GM18517 (cell line): ENCODE results near the gene LIN37.
"Not testable (repeated sequence)": the region's sequence is repeated elsewhere in the genome, so short reads cannot be mapped to it uniquely, and the experiment has no call there.

Experiments used
- ATAC-seq: cut with Tn5 transposase; IDR thresholded peaks from one replicate; pipeline ENCODE4 v1.9.1; 2021; ENCODE audit warnings: mild to moderate bottlenecking, moderate library complexity; ENCODE audit not compliant: unreplicated experiment

The LIN37 gene

DNA sequence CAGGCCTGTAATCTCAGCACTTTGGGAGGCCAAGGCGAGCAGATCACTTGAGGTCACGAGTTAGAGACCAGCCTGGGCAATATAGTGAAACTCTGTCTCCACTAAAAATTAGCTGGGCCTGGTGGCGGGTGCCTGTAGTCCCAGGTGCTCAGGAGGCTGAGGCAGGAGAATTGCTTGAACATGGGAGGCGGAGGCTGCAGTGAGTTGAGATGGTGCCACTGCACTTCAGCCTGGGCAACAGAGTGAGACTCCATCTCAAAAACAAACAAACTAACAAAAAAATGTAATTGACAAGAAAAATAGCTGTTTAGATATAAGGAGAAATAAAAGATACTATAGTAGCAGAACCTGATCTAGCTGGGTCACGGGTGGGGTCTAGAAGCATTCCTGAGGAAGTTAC is 24.0 kb downstream of the LIN37 start:
- not testable (repeated sequence) for ATAC-seq

DNA sequence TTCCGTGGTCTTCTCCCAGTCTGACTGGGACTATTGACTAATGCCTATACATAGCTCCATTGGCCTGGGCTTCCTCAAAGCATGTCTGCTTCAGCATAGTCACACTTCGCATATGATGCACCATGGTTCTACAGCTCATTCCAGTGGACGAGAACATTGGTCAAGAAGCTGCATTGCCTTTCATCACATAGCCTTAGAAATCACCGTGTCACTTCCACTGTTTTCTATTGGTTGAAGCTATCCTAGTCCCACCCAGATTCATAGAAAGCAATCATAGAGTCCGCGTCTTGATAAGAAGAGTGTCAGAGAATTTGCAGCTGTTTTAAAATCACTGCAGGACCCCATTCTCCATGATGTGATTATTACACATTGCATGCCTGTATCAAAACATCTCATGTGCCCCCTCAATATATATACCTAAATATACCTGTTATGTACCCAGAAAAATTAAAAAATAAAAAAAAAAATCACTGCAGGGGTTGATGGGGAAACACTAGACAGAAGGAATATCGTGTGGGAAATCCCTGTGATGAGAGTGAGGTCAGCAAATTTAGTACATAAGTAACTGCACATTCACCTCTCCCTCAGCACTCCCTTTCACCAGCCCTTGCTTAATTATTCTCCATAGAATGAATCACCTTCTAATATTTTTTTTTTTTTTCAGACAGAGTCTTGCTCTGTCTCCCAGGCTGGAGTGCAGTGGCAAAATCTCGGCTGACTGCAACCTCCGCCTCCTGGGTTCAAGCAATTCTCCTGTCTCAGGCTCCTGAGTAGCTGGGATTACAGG is 24.8 kb downstream of the LIN37 start:
- no peak for ATAC-seq

DNA sequence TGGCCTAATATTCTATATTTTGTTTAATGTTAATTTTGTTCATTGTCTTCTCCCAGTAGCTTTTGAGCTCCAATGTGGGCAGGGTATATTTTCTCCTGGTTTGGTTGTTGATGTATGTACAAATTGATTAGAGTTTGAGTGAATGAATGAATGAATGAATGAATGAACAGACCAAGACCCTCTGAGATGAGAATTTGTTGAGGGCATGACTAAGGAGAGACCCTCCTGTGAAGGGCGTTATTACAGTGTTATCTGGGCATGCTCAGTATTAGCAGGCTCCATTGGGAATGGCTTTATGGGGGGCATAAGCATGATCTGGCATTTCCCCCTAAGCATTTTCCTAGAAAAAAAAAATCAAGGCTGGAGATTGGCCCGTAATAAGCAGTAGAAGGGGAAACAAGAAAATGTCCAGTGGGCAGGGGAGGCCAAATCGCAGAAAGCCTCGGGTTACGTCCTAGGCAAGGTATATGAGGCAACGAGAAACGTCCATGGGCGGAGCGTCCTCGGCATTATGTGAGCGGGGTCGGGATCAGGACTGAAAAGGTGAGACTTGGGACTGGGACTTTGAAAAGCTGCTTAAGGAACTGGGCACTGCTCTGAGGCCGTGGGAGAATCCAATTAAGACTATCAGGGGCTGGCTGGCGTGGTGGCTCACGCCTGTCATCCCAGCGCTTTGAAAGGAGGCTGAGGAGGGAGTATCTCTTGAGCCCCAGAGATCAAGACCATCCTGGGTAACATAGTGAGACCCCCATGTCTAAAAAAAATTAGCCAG is 26.1 kb downstream of the LIN37 start:
- no peak for ATAC-seq

DNA sequence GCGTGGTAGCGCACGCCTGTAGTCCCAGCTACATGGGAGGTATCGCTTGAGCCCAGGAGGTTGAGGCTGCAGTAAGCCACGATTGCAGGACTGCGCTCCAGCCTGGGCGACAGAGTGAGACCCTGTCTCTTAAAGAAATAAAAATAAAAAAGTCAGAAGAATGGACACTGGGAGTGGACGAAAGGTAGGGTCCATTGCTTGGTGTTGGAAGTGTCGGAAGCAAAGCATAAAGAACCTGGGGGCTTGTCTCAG is 26.6 kb downstream of the LIN37 start:
- ATAC-seq = peak; percentile 12

DNA sequence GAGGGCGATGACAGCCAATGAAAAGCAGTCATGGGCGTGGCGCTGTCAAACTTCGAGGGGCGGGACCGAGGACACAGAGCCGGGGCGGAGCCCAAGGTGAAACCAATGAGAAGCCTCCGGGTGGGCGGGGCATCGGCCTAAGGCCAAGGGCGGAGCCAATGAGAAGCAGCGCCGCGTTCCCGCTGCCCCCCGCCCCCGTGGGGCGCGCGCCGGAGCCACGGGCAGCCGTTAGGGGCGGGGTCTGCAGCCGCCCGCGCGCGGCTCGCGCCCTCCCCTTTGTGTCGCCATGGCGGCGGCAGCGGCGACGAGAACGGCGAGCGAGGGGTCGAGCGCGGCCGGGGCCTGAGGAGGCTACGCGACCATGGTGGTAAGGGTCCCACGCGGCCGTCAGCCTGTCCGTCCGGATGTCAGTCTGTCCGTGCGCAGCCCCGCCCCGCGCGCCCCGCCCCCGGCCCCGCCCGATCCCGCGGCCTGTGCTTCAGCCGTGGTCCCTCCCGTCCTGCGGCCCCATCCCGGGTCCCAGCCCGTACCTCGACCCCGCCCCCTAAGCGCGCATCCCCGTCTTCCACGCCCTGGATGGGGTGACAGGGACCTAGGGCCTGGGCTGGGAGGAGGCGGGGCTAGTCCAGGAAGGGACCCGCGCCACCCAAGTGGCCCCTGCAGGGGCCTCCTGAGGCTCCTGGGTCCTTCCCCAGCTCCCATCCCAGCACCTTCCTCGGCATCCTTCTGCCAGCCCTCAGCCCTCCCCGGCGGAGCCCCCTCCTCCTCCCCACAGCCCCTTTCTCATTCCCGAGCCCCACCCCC is 27.1 kb downstream of the LIN37 start, which contains the start of gene ARHGAP33:
TSS of gene ARHGAP33 (plus strand) at position 267 of the 804 bp plus-strand sequence. CDS start at position 362, 95 bp downstream.
- peak; percentile 86 for ATAC-seq

DNA sequence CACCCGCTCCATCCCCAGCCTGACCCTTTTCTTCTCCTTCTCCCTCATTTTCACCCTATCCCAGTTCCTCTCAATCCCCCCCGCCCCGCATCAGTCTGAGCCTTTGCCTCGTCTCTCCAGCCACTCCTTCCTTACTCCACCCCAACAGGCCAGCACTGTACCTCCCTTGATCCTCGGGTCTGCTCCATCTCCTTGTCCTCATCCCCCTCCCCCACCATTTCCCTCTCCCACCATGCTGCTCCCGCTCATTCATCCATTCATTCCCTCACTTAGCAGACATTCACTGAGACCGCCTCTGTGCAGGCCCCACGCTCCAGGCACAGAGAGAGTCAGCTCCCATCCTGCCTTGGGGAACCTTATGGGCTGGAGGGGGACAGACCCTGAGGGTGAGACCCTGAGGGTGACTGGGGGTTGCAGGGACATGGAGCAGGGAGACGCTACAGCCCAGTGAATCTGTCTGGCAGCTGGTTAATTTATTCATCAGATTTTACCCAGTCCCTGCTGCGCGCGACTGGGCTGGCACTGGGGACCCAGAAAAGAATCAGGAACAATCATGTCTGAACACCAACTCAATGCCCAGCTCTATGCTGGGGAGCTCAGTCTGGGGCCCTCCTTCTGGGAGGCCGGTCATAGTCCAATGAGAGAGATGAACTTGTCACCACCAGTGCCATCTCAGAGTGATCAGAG is 27.9 kb downstream of the LIN37 start:
- no peak for ATAC-seq

DNA sequence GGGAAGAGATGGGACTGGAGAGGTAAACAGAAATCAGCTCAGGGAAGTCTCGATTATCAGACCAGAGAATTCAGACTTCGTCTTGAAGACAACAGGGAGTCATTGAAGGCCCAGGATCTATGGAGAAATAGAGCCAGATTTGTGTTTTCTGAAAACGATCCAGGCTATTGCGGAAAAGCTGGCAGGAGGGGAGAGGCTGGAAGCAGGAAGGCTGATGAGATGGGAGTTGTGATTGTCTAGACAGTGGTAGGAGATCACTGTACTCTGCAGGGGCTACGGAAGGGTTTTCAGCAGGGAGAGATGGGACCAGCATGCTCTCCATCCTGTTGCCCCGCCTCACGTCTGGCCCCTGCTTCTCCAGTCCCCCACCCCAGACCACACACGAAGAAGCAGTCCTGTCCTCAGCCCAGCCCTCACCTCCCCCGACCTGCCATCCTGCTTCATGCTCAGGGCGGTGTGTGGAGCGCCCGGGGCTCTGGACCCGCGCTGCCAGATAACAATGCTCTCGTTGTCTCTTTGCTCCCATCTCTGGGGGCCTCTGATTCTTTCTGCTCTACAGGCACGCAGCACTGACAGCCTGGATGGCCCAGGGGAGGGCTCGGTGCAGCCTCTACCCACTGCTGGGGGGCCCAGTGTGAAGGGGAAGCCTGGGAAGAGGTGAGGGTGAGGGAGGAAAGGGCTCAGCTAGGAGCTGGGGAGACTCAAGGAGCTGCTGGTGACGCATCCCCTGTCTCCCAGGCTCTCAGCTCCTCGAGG is 28.9 kb downstream of the LIN37 start:
- no peak for ATAC-seq

DNA sequence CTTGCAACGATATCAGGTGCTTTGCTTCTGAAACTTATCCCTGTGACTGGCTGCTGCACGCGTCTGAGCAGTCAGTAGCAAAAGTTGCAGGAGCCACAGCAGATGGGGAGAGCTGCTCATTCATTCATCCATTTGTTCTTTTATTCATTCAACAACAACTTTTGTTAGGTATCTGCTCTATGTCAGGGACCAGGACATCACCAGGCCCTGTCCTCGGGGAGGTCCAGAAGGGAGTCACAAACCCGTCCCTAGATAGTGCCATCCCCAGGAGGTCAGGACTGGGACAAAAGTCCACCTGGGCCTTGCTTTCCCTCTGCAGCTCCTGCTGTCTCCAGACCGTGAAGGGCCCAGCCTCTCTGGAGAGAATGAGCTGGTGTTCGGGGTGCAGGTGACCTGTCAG is 29.6 kb downstream of the LIN37 start:
- no peak for ATAC-seq

DNA sequence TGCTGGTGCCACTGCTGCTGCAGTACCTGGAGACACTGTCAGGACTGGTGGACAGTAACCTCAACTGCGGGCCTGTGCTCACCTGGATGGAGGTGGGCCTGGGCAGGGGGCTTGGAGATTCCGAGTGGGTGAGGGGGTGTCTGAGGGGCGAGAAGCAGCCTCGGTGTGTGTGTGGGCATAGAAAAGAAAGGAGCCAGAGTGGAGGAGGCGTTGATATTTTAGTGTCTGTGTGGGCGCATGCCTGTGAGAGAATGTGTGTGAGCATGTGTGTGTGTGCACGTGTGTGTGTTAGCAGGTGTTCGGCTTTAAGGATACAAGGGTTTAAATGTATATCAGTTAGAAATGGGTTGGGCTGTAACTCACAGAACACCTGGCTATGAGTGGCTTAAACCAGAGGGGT is 30.7 kb downstream of the LIN37 start:
- no peak for ATAC-seq

DNA sequence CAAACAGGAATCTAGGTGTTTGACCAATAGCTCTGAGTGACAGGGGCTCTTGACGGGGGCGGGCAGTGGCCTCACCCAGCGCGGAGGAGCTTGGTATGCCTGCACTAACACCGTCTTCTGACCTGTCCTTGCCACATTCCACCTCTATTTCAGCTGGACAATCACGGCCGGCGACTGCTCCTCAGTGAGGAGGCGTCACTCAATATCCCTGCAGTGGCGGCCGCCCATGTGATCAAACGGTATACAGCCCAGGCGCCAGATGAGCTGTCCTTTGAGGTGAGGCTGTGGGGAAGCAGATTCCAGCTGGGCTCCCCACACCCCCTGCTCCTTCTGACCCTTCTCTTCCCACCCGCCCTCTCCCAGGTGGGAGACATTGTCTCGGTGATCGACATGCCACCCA is 31.7 kb downstream of the LIN37 start:
- no peak for ATAC-seq

DNA sequence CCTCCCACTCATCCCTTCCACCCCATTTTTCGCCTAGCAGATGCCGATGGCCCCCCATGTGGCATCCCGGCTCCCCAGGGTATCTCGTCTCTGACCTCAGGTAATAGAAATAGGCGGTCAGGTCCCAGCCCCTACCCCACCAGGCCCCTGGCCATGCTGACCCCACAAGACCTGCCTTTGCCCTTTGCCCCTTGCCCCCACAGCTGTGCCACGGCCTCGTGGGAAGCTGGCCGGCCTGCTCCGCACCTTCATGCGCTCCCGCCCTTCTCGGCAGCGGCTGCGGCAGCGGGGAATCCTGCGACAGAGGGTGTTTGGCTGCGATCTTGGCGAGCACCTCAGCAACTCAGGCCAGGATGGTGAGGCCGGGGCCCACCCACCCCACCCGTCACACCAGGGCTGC is 32.3 kb downstream of the LIN37 start:
- no peak for ATAC-seq

DNA sequence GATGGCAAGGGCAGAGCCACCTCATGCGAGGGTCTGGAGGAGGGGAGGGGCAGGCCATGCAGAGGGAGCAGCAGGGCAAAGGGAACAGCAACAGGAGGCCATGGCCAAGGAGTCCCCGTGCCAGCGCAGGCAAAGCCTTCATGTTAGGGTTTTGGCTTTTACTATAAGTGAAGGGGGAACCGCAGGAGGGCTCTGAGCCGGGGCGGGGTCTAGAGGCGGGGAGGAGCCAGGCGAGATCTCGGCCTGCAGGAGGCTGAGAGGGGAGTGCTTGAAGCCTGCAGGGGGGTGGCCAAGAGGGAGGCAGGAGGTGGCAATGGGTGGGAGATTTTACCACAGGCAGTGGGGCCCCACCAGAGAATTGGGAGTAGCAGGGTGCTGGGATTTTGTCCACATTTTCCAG is 33.3 kb downstream of the LIN37 start:
- no peak for ATAC-seq

DNA sequence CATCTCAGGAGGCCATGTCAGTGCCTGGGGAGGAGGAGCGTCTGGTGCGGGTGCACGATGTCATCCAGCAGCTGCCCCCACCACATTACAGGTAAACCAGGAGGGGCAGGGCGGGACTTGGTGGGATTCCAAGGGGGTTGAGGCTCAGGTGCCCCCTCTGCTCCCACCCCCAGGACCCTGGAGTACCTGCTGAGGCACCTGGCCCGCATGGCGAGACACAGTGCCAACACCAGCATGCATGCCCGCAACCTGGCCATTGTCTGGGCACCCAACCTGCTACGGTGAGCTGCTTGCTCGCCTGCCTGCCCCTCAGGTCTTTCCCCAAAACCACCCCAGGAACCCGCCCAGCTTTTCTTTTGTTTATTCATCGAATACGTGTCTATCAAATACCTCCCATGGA is 34.2 kb downstream of the LIN37 start:
- ATAC-seq = no peak

DNA sequence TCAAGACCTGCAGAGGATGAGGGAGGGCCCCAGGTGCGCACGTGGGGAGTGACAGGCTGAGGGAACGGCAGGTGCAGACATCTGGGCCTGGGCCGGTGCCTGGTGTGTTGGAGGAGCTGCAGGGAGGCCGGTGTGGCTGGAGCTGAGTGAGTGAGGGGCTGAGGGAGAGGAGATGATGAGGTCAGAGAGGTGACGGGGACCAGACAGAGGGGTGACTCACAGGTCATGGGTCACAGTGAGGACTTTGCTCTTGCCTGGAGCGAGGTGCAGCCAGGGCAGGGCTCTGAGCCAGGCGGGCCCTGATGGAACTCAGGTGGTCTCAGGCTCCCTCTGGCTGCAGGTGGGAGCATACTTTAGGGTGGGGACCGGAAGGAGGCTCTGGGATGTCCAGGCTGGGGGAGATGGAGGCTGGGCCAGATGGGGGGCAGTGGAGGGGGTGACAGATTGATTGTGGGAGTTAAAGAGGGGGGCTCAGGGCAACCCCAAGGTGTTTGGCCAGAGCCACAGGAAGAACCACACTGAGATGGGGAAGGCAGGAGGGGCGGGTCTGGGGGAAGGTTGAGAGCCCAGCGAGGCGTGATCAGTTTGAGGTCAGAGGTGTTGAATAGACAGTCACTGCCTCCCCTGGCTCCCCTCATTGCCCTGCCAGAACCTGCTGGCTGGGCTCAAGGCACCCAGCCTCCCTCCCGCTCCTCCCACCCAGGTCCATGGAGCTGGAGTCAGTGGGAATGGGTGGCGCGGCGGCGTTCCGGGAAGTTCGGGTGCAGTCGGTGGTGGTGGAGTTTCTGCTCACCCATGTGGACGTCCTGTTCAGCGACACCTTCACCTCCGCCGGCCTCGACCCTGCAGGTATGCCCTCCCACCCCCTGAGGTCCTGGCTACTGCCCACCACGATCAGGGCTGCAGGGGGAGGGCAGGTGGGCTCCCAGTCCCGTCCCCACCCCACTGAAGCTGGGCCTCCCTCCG is 35.4 kb downstream of the LIN37 start:
- no peak for ATAC-seq

DNA sequence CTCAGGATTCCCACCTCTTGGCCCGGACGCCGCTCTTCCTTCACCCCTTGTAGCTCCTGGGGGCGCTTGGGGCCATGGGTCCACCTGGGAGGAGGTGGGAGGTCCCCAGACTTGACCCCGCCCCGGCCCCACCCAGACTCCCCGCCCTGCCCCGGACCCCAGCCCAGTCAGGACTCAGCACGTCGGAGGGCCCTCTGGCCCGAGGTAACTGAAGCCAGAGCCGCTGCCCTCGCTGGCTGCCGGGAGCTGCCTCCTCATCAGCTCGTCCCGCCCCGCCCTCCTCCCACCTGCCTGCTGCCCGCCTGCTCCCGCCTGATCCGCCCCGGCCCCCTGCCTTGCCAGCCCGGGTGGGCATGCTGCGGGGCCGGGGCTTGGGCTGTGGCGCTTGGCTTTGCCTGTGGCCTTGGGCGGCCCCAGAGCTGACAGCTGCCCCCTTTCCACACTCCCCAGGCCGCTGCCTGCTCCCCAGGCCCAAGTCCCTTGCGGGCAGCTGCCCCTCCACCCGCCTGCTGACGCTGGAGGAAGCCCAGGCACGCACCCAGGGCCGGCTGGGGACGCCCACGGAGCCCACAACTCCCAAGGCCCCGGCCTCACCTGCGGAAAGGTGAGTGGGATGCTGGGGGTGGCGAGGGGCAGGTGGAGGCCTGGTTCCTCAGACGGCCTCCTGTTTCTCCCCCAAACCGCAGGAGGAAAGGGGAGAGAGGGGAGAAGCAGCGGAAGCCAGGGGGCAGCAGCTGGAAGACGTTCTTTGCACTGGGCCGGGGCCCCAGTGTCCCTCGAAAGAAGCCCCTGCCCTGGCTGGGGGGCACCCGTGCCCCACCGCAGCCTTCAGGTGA is 36.3 kb downstream of the LIN37 start:
- ATAC-seq = no peak

DNA sequence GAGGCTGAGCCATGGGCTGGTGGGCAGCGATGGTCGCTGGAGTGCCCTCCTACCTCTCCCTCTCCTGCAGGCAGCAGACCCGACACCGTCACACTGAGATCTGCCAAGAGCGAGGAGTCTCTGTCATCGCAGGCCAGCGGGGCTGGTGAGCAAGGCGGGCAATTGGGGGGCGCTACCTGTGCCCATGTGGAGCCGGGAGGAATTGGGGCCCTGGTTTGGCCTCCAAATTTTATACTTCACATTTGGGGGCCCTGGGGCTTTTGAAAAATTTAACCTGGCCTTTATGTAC is 36.9 kb downstream of the LIN37 start:
- no peak for ATAC-seq

DNA sequence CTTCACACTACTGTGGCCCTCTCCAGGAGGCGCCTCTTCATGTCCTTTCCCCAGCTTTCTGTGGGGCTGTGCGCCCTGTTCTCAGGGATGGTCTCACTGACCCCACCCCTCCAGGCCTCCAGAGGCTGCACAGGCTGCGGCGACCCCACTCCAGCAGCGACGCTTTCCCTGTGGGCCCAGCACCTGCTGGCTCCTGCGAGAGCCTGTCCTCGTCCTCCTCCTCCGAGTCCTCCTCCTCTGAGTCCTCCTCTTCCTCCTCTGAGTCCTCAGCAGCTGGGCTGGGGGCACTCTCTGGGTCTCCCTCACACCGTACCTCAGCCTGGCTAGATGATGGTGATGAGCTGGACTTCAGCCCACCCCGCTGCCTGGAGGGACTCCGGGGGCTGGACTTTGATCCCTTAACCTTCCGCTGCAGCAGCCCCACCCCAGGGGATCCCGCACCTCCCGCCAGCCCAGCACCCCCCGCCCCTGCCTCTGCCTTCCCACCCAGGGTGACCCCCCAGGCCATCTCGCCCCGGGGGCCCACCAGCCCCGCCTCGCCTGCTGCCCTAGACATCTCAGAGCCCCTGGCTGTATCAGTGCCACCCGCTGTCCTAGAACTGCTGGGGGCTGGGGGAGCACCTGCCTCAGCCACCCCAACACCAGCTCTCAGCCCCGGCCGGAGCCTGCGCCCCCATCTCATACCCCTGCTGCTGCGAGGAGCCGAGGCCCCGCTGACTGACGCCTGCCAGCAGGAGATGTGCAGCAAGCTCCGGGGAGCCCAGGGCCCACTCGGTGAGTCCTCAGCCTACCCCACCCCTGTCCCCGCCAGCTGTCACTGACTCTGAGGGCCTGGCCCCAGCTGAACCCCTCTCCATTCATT is 38.2 kb downstream of the LIN37 start:
- ATAC-seq = no peak
